PC-3 (cell line): ENCODE measurements around the gene PRRT2. TPM values are rescaled to one million over a fixed set of nuclear protein-coding genes. Genes with fewer than 3 reads are reported as not detected.

Experiments used
- ATAC-seq: fragments of 200-7000 bp; cut with Tn5 transposase; 2 replicates; pipeline ENCODE4 v1.9.1; 2020; ENCODE audit warnings: mild to moderate bottlenecking, moderate library complexity
- BruUV-seq: library from RNA; stranded (reverse); fragments of 400-500 nt; replicated peaks from 2 replicates; lab custom pipeline; 2021; lab: Mats Ljungman, UMichigan
- CTCF ChIA-PET: fragments of 300-600 bp; sonication (Branson Sonifier 250); formaldehyde crosslinking; loops from one replicate; lab custom pipeline; 2022; ENCODE audit warnings: antibody characterized with exemption; lab: Charles Lee
- POLR2A ChIA-PET: fragments of 300-600 bp; sonication (Branson Sonifier 250); formaldehyde crosslinking; loops from one replicate; lab custom pipeline; 2022; ENCODE audit warnings: antibody characterized with exemption; ENCODE audit not compliant: unreplicated experiment; lab: Charles Lee
- DNase-seq: peaks from one replicate; pipeline ENCODE4 v3.0.0-alpha.2; 2015
- H2AFZ ChIP-seq: fragments of 300-600 bp; sonication (generic); 2 replicates; pipeline ENCODE4 v1.6.0; 2016; ENCODE audit warnings: antibody characterized with exemption, low read length
- H3F3A ChIP-seq: fragments of 300-600 bp; sonication (generic); one replicate; pipeline ENCODE4 v1.6.0; 2017; ENCODE audit warnings: antibody characterized with exemption, low read length, control low read depth, mild to moderate bottlenecking; ENCODE audit not compliant: unreplicated experiment
- H3K27ac ChIP-seq: fragments of 300-600 bp; sonication (generic); 2 replicates; pipeline ENCODE4 v1.5.1; 2016; ENCODE audit warnings: mild to moderate bottlenecking, low read length
- H3K27me3 ChIP-seq: fragments of 300-600 bp; sonication (generic); 2 replicates; pipeline ENCODE4 v1.6.1; 2016; ENCODE audit warnings: low read length, mixed read lengths
- H3K36me3 ChIP-seq: fragments of 300-600 bp; sonication (generic); 2 replicates; pipeline ENCODE4 v1.6.1; 2016; ENCODE audit warnings: low read depth, mixed run types, low read length, mixed read lengths
- H3K4me1 ChIP-seq: fragments of 300-600 bp; sonication (generic); 2 replicates; pipeline ENCODE4 v1.5.1; 2016; ENCODE audit warnings: low read length; ENCODE audit not compliant: insufficient read depth
- H3K4me2 ChIP-seq: fragments of 300-600 bp; sonication (generic); 2 replicates; pipeline ENCODE4 v1.6.0; 2016; ENCODE audit warnings: low read length
- H3K4me3 ChIP-seq: fragments of 300-600 bp; sonication (generic); 2 replicates; pipeline ENCODE4 v1.5.1; 2016; ENCODE audit warnings: mild to moderate bottlenecking, low read length, mixed read lengths
- H3K79me2 ChIP-seq: fragments of 300-600 bp; sonication (generic); 2 replicates; pipeline ENCODE4 v1.6.1; 2017; ENCODE audit warnings: low read length, mixed read lengths
- H3K9ac ChIP-seq: fragments of 300-600 bp; sonication (generic); 2 replicates; pipeline ENCODE4 v1.6.0; 2016; ENCODE audit warnings: mild to moderate bottlenecking, low read length
- H3K9me2 ChIP-seq: fragments of 300-600 bp; sonication (generic); replicated peaks from 2 replicates; pipeline ENCODE4 v1.6.1; 2016; ENCODE audit warnings: mixed run types, low read length, mixed read lengths
- H3K9me3 ChIP-seq: fragments of 300-600 bp; sonication (generic); 2 replicates; pipeline ENCODE4 v1.6.1; 2016; ENCODE audit warnings: low read length, mixed read lengths
- H4K20me1 ChIP-seq: fragments of 300-600 bp; sonication (generic); 2 replicates; pipeline ENCODE4 v1.6.1; 2016; ENCODE audit warnings: low read length, mixed read lengths
- EZH2 ChIP-seq: fragments of 300-600 bp; sonication (generic); IDR thresholded peaks from one replicate; pipeline ENCODE4 v1.6.1; 2017; ENCODE audit warnings: antibody characterized with exemption, mild to moderate bottlenecking, low read length; ENCODE audit not compliant: unreplicated experiment
- EZH2phosphoT487 ChIP-seq: fragments of 300-600 bp; sonication (generic); IDR thresholded peaks from 2 replicates; pipeline ENCODE4 v1.6.1; 2018; ENCODE audit warnings: mild to moderate bottlenecking, antibody characterized with exemption, low read length, borderline replicate concordance
- intact Hi-C: fragments of 100-400 bp; cut with micrococcal nuclease; formaldehyde crosslinking; loops from 2 replicates; pipeline ENCODE4 v1.9.0; 2023
- total RNA-seq: library from RNA; depleted of rRNA; stranded (reverse); fragments of >200 nt; gene quantifications from 2 replicates; pipeline ENCODE4 v1.2.3, GENCODE V29; 2014
- TF ChIP-seq, protein P1 (sequence below): fragments of 300-600 bp; sonication (generic); conservative IDR thresholded peaks from 2 replicates; pipeline ENCODE4 v1.5.1; 2017; ENCODE audit warnings: antibody characterized with exemption, low read depth, mild to moderate bottlenecking, low read length

PRRT2 gene
- total RNA-seq, 1 experiment from 2014 or later, result 0.40 TPM

GRCh38 chr16:29810699-29811169 lies 1.3 kb upstream of the PRRT2 start:
- no peaks in the 10 kb centered on the region; the same call in 1 of the 2 replicates for H3K36me3 ChIP-seq
- no peak overlapping the region for H2AFZ ChIP-seq
- no peak overlapping the region for H3K9ac ChIP-seq
- peaks cover 35% of the 10 kb centered on the region for H3K79me2 ChIP-seq
- peak overlapping the region; percentile 41 for H3K27ac ChIP-seq
- H3K4me1 ChIP-seq, result peaks cover 38% of the 10 kb centered on the region
- POLR2A ChIA-PET, result no interaction called here
- BruUV-seq, result TSS peak; percentile 80
- no peak for ATAC-seq
- CTCF ChIA-PET, result no interaction called here
- H4K20me1 ChIP-seq, result 0 out of 2 replicates have a peak, but pooled peaks cover 6% of the 10 kb centered on the region
- TF ChIP-seq EZH2phosphoT487 (no peak), EZH2 (no peak)
- TF ChIP-seq, protein P1, sequence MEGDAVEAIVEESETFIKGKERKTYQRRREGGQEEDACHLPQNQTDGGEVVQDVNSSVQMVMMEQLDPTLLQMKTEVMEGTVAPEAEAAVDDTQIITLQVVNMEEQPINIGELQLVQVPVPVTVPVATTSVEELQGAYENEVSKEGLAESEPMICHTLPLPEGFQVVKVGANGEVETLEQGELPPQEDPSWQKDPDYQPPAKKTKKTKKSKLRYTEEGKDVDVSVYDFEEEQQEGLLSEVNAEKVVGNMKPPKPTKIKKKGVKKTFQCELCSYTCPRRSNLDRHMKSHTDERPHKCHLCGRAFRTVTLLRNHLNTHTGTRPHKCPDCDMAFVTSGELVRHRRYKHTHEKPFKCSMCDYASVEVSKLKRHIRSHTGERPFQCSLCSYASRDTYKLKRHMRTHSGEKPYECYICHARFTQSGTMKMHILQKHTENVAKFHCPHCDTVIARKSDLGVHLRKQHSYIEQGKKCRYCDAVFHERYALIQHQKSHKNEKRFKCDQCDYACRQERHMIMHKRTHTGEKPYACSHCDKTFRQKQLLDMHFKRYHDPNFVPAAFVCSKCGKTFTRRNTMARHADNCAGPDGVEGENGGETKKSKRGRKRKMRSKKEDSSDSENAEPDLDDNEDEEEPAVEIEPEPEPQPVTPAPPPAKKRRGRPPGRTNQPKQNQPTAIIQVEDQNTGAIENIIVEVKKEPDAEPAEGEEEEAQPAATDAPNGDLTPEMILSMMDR, result no peak
- peak overlapping the region; percentile 83; the same call in 1 of the 2 replicates for H3K4me3 ChIP-seq
- DNase-seq, result no peak
- H3K27me3 ChIP-seq, result no peaks in the 10 kb centered on the region
- H3K9me3 ChIP-seq, result no peaks in the 10 kb centered on the region
- peak overlapping the region; percentile 97 for H3K4me2 ChIP-seq
- H3F3A ChIP-seq, result no peaks in the 10 kb centered on the region
- H3K9me2 ChIP-seq, result no peaks in the 10 kb centered on the region
- intact Hi-C loops, result no loop called here

DNA sequence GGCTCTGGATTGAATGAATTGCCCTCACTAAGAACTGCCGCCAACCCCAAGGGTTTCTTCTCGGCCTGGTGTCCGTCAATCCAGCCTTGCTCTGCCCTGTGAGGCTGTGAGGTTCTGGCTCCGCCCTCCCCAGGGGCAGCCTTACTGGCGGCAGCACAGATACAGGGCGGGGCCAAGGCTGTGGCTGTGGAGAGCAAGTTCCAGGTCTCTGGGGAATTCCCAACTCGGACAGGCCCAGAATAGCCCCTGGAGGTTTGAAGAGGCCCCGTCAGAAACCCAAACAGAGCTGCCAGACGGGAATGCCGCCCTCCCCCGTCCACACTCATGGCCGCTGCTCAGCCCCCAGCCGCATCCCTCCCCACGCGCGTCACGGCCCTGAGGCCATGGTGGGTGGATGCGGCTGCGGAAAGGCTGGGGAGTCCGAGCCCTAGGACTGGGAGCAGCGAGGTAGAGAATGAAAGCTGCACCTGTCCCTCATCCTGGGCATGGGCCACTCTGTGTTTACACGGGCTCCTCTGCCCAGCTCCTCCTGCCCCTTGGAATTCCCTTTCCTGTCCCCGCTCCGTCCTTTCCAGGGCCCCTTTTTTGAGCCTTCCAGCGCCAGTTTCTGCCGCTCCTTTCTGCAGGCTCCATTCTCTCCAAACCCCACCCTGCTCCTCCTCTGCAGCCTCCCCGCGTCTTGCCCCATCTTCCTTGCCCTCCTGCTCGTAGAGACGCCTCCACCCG lies 660 bp upstream of the PRRT2 start:
- ChIA-PET CTCF (interaction anchor here (0.6 kb wide), 1 partner anchor 15 kb away, joined by 3 read pairs; no protein-coding TSS in a partner anchor), POLR2A (interaction anchor here (0.5 to 0.6 kb wide), 2 partner anchors 162 to 892 kb away, joined by 3 read pairs; no protein-coding TSS in a partner anchor)
- Histone ChIP-seq H3K4me1 (peaks cover 38% of the 10 kb centered on the region), H4K20me1 (0 out of 2 replicates have a peak, but pooled peaks cover 6% of the 10 kb centered on the region), H3K9me3 (no peaks in the 10 kb centered on the region), H2AFZ (peak overlapping the region; percentile 77), H3K79me2 (peaks cover 35% of the 10 kb centered on the region), H3F3A (no peaks in the 10 kb centered on the region), H3K9ac (peak overlapping the region; percentile 55), H3K4me3 (peak overlapping the region; percentile 83), H3K27ac (peak overlapping the region; percentile 61), H3K9me2 (no peaks in the 10 kb centered on the region), H3K27me3 (no peaks in the 10 kb centered on the region), H3K4me2 (peak overlapping the region; percentile 97), H3K36me3 (no peaks in the 10 kb centered on the region; the same call in 1 of the 2 replicates)
- ATAC-seq (peak; percentile 65), DNase-seq (peak; percentile 93)
- TF ChIP-seq EZH2phosphoT487 (no peak), EZH2 (no peak)
- TF ChIP-seq, protein P1, result no peak
- intact Hi-C loops, result no loop called here
- no TSS peak for BruUV-seq
